ENCODE measurements around the gene CTPS1. TPM values are rescaled to one million over a fixed set of nuclear protein-coding genes. Genes with fewer than 3 reads are reported as not detected.

Gene CTPS1
- total RNA-seq, 1 experiment from 2014 or later = 69.9 TPM

DNA sequence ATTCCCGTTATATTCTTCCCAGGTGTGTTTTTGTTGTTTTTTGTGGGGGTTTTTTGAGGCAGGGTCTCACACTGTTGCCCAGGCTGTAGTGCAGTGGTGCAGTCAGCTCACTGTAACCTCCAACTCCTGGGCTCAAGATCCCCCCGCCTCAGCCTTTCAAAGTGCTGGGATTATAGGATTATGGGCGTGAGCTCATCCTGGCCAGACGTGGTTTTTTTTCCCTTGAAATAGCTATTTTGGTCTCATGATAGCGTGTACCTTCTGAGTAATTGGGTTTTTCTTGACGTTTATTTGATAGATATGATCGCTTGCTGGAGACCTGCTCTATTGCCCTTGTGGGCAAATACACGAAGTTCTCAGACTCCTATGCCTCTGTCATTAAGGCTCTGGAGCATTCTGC is 17.6 kb downstream of the CTPS1 start:
- H3K27ac Mint-ChIP-seq (ENCODE audit: low read depth, unreplicated experiment) = no peak overlapping the region
- intact Hi-C loops (cut with micrococcal nuclease) = no loop called here
- POLR2A ChIA-PET = interaction anchor here (0.9 to 1.0 kb wide), 2 partner anchors 10 kb away, joined by 3 read pairs; no protein-coding TSS in a partner anchor
- H3K4me3 Mint-ChIP-seq (ENCODE audit: unreplicated experiment) = no peak overlapping the region
- H3K36me3 Mint-ChIP-seq (ENCODE audit: insufficient read depth, unreplicated experiment) = peaks cover 92% of the 10 kb centered on the region
- peaks cover 5% of the 10 kb centered on the region for H3K4me1 Mint-ChIP-seq (ENCODE audit: insufficient read depth, unreplicated experiment)
- no peaks in the 10 kb centered on the region for H3K27me3 Mint-ChIP-seq (ENCODE audit: insufficient read depth, unreplicated experiment)
- no peaks in the 10 kb centered on the region for H3K9me3 Mint-ChIP-seq (ENCODE audit: unreplicated experiment)
- BruUV-seq (replicated peaks) = no TSS peak
- TF ChIP-seq, protein P1, sequence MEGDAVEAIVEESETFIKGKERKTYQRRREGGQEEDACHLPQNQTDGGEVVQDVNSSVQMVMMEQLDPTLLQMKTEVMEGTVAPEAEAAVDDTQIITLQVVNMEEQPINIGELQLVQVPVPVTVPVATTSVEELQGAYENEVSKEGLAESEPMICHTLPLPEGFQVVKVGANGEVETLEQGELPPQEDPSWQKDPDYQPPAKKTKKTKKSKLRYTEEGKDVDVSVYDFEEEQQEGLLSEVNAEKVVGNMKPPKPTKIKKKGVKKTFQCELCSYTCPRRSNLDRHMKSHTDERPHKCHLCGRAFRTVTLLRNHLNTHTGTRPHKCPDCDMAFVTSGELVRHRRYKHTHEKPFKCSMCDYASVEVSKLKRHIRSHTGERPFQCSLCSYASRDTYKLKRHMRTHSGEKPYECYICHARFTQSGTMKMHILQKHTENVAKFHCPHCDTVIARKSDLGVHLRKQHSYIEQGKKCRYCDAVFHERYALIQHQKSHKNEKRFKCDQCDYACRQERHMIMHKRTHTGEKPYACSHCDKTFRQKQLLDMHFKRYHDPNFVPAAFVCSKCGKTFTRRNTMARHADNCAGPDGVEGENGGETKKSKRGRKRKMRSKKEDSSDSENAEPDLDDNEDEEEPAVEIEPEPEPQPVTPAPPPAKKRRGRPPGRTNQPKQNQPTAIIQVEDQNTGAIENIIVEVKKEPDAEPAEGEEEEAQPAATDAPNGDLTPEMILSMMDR (IDR thresholded peaks at IDR 0.05; ENCODE audit: unreplicated experiment) = no peak
- CTCF ChIA-PET = interaction anchor here (1.2 kb wide), 1 partner anchor 44 kb away, joined by 5 read pairs; no protein-coding TSS in a partner anchor
- no peak for DNase-seq (ENCODE audit: unreplicated experiment)

- no peak for DNase-seq (ENCODE audit: unreplicated experiment)
- no peak overlapping the region for H3K4me3 Mint-ChIP-seq (ENCODE audit: unreplicated experiment)
- TF ChIP-seq, protein P1 (IDR thresholded peaks at IDR 0.05; ENCODE audit: unreplicated experiment) = no peak
- H3K27me3 Mint-ChIP-seq (ENCODE audit: insufficient read depth, unreplicated experiment) = no peaks in the 10 kb centered on the region
- POLR2A ChIA-PET = no interaction called here
- CTCF ChIA-PET = no interaction called here
- intact Hi-C loops (cut with micrococcal nuclease) = no loop called here
- BruUV-seq (replicated peaks) = no TSS peak
- H3K9me3 Mint-ChIP-seq (ENCODE audit: unreplicated experiment) = no peaks in the 10 kb centered on the region
- peaks cover 16% of the 10 kb centered on the region for H3K4me1 Mint-ChIP-seq (ENCODE audit: insufficient read depth, unreplicated experiment)
- H3K27ac Mint-ChIP-seq (ENCODE audit: low read depth, unreplicated experiment) = no peak overlapping the region
- peaks cover 91% of the 10 kb centered on the region for H3K36me3 Mint-ChIP-seq (ENCODE audit: insufficient read depth, unreplicated experiment)
Measured at GRCh38 chr1:40998668-40999067, 19.2 kb downstream of the CTPS1 start.

DNA sequence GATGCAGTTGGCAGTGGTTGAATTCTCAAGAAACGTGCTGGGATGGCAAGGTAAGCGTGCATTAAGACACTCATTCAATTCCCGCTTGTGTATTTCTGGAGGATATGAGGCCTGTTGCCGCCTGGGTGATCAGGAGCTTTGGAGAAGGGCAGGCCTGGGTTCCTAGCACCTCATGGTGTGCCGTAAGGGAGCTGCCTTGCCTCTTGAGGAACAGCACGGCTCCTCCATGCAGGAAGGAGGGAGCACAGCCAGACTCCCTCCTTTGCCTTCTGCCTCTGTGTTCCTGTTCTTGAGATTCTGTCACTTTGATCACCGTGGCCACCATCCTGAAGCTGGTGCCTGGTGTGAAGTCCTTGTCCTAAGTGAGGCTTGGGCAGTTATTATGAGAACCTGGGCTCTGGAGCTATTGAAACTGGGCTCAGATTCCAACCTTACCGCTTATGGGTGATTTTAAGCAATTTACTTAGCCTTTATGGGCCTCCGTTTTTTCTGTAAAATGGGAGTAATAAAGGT is 23.7 kb downstream of the CTPS1 start:
- POLR2A ChIA-PET = interaction anchor here (0.6 to 4.6 kb wide), 16 partner anchors 8 to 1472 kb away, joined by 3 to 33 read pairs (median 4); partner anchors contain the start of genes CITED4, CTPS1 and SLFNL1
- Mint-ChIP-seq H3K4me1 (ENCODE audit: insufficient read depth, unreplicated experiment) (peaks cover 33% of the 10 kb centered on the region), H3K4me3 (ENCODE audit: unreplicated experiment) (no peak overlapping the region), H3K27me3 (ENCODE audit: insufficient read depth, unreplicated experiment) (no peaks in the 10 kb centered on the region), H3K27ac (ENCODE audit: low read depth, unreplicated experiment) (no peak overlapping the region), H3K36me3 (ENCODE audit: insufficient read depth, unreplicated experiment) (peaks cover 82% of the 10 kb centered on the region), H3K9me3 (ENCODE audit: unreplicated experiment) (no peaks in the 10 kb centered on the region)
- no TSS peak for BruUV-seq (replicated peaks)
- TF ChIP-seq, protein P1 (IDR thresholded peaks at IDR 0.05; ENCODE audit: unreplicated experiment) = no peak
- no peak for DNase-seq (ENCODE audit: unreplicated experiment)
- intact Hi-C loops (cut with micrococcal nuclease) = loop anchor here (1.0 kb wide), 1 partner anchor 155 kb away; no protein-coding TSS in a partner anchor
- CTCF ChIA-PET = interaction anchor here (0.6 to 2.5 kb wide), 21 partner anchors 8 to 1792 kb away, joined by 3 to 15 read pairs (median 4); no protein-coding TSS in a partner anchor

DNA sequence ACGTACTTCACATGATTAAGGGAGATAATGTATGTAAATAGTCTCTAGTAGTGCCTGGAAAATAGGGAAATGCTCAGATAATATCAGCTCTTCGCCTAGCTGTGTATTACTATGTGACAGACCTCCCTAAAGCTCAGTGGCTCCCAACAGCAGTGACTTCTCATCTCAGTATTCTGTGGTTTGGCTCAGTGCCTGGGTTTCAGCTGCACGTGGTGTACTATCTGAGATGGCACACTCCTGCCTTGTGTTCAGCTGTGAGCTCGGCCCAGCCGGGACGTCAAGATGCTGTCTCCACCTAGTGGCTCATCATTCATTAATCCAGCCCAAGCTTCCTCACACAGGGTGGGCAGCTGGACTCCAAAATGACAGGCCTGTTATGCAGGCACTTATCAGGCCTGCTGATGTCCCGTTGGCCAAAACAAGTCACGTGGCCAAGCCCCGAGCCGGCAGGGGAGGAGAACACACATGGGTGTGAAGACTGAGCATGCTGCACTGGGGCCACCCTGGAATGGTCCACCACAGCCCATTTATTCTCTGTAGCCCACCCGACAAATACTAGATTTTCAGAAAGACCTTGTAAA is 24.2 kb downstream of the CTPS1 start:
- H3K4me1 Mint-ChIP-seq (ENCODE audit: insufficient read depth, unreplicated experiment) = peaks cover 32% of the 10 kb centered on the region
- BruUV-seq (replicated peaks) = no TSS peak
- CTCF ChIA-PET = interaction anchor here (0.6 to 2.5 kb wide), 22 partner anchors 8 to 1792 kb away, joined by 3 to 15 read pairs (median 4); no protein-coding TSS in a partner anchor
- no peaks in the 10 kb centered on the region for H3K27me3 Mint-ChIP-seq (ENCODE audit: insufficient read depth, unreplicated experiment)
- no peak overlapping the region for H3K27ac Mint-ChIP-seq (ENCODE audit: low read depth, unreplicated experiment)
- H3K36me3 Mint-ChIP-seq (ENCODE audit: insufficient read depth, unreplicated experiment) = peaks cover 85% of the 10 kb centered on the region
- peak; percentile 98 for DNase-seq (ENCODE audit: unreplicated experiment)
- intact Hi-C loops (cut with micrococcal nuclease) = loop anchor here (1.0 kb wide), 1 partner anchor 155 kb away; no protein-coding TSS in a partner anchor
- H3K4me3 Mint-ChIP-seq (ENCODE audit: unreplicated experiment) = no peak overlapping the region
- POLR2A ChIA-PET = interaction anchor here (0.6 to 4.6 kb wide), 16 partner anchors 9 to 1471 kb away, joined by 3 to 33 read pairs (median 4); partner anchors contain the start of genes CITED4 and CTPS1
- TF ChIP-seq, protein P1 (IDR thresholded peaks at IDR 0.05; ENCODE audit: unreplicated experiment) = peak; percentile 47
- H3K9me3 Mint-ChIP-seq (ENCODE audit: unreplicated experiment) = no peaks in the 10 kb centered on the region
